WTC11 (cell line): ENCODE measurements around the gene DUXB. TPM values are rescaled to one million over a fixed set of nuclear protein-coding genes. Genes with fewer than 3 reads are reported as not detected.

Source experiments
- ATAC-seq: fragments of 200-7000 bp; cut with Tn5 transposase; 2 replicates; pipeline ENCODE4 v1.10.0; 2021; ENCODE audit warnings: mild to moderate bottlenecking, moderate library complexity
- CTCF ChIA-PET: fragments of 300-600 bp; sonication (Branson Sonifier 250); formaldehyde crosslinking; loops from one replicate; lab custom pipeline; 2021; ENCODE audit warnings: antibody characterized with exemption; lab: Charles Lee
- POLR2A ChIA-PET: fragments of 350-600 bp; sonication (Branson Sonifier 250); formaldehyde crosslinking; loops from one replicate; lab custom pipeline; 2021; ENCODE audit warnings: antibody characterized with exemption; lab: Charles Lee
- DNase-seq: peaks from one replicate; pipeline ENCODE4 v3.0.0; 2021; ENCODE audit warnings: low spot score
- H3K27ac Mint-ChIP-seq: 2 replicates; pipeline ENCODE4 v1.8.0; 2021; ENCODE audit warnings: mixed read lengths
- H3K27me3 Mint-ChIP-seq: 2 replicates; pipeline ENCODE4 v1.8.0; 2021; ENCODE audit warnings: low read depth, mild to moderate bottlenecking, moderate library complexity, mixed read lengths
- H3K36me3 Mint-ChIP-seq: 2 replicates; pipeline ENCODE4 v1.8.0; 2021; ENCODE audit warnings: mixed read lengths
- H3K4me1 Mint-ChIP-seq: 2 replicates; pipeline ENCODE4 v1.8.0; 2022; ENCODE audit warnings: mixed read lengths
- H3K4me3 Mint-ChIP-seq: 2 replicates; pipeline ENCODE4 v1.8.0; 2021; ENCODE audit warnings: mild to moderate bottlenecking, moderate library complexity, mixed read lengths
- H3K9me3 Mint-ChIP-seq: 2 replicates; pipeline ENCODE4 v1.8.0; 2021; ENCODE audit warnings: mixed read lengths
- ELF4 ChIP-seq: sonication (generic); formaldehyde crosslinking; IDR thresholded peaks from 2 replicates; pipeline ENCODE4 v1.8.1; 2022; ENCODE audit warnings: low read depth, mild to moderate bottlenecking, moderate library complexity, missing genetic modification reagents
- GTF2I ChIP-seq: fragments of 250-450 bp; sonication (Bioruptor Pico); conservative IDR thresholded peaks from 2 replicates; pipeline ENCODE4 v1.4.0; 2021; ENCODE audit warnings: mild to moderate bottlenecking
- IRF2 ChIP-seq: sonication (generic); formaldehyde crosslinking; IDR thresholded peaks from 2 replicates; pipeline ENCODE4 v1.8.0; 2022; ENCODE audit warnings: low read depth, missing genetic modification reagents, borderline replicate concordance
- NFE2L1 ChIP-seq: sonication (generic); formaldehyde crosslinking; IDR thresholded peaks from 2 replicates; pipeline ENCODE4 v1.8.1; 2023; ENCODE audit warnings: missing genetic modification reagents
- STAT6 ChIP-seq: sonication (generic); formaldehyde crosslinking; conservative IDR thresholded peaks from 2 replicates; pipeline ENCODE4 v1.8.1; 2023; ENCODE audit warnings: mild to moderate bottlenecking, low read depth, missing genetic modification reagents, moderate library complexity
- ZNF416 ChIP-seq: fragments of 250-450 bp; sonication (Bioruptor Pico); IDR thresholded peaks from 2 replicates; pipeline ENCODE4 v1.9.0; 2021; ENCODE audit warnings: mild to moderate bottlenecking, inconsistent platforms
- total RNA-seq: library from RNA; stranded (reverse); gene quantifications from 3 replicates; pipeline ENCODE4 v1.2.3, GENCODE V29; 2021
- TF ChIP-seq, protein P1 (sequence below): fragments of 250-450 bp; sonication (Bioruptor Pico); IDR thresholded peaks from 2 replicates; pipeline ENCODE4 v1.9.0; 2021; ENCODE audit warnings: moderate library complexity, mild to moderate bottlenecking, inconsistent platforms, borderline replicate concordance

DUXB gene
- total RNA-seq, 1 experiment from 2014 or later, result not detected

GRCh38 chr16:75644240-75645012 lies 56.8 kb downstream of the DUXB start:
- H3K27ac Mint-ChIP-seq, result peak overlapping the region; percentile 46
- H3K4me3 Mint-ChIP-seq, result peak overlapping the region; percentile 99
- no peak for ATAC-seq
- POLR2A ChIA-PET, result no interaction called here
- no peaks in the 10 kb centered on the region for H3K27me3 Mint-ChIP-seq
- DNase-seq, result no peak
- CTCF ChIA-PET, result no interaction called here
- H3K4me1 Mint-ChIP-seq, result peaks cover 15% of the 10 kb centered on the region
- TF ChIP-seq STAT6 (CRISPR knock-in tag) (no peak), GTF2I (no peak), IRF2 (no peak), ELF4 (CRISPR knock-in tag) (no peak), ZNF416 (CRISPR knock-in tag) (no peak), NFE2L1 (no peak)
- TF ChIP-seq, protein P1, sequence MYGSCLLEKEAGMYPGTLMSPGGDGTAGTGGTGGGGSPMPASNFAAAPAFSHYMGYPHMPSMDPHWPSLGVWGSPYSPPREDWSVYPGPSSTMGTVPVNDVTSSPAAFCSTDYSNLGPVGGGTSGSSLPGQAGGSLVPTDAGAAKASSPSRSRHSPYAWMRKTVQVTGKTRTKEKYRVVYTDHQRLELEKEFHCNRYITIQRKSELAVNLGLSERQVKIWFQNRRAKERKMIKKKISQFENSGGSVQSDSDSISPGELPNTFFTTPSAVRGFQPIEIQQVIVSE, result no peak
- no peaks in the 10 kb centered on the region for H3K9me3 Mint-ChIP-seq
- H3K36me3 Mint-ChIP-seq, result peaks cover 55% of the 10 kb centered on the region

Other genes with a start within 250 kb of the DUXB start
- gene TMEM170A, start 236.8 kb downstream of the DUXB start, total RNA-seq, result 45.6 to 53.4 TPM (median 52.0 TPM) in 3 replicates
- 20.2 to 23.2 TPM (median 23.1 TPM) in 3 replicates for gene CHST6, start 206.0 kb downstream of the DUXB start, total RNA-seq
- 0.71 to 0.89 TPM in 2 of 3 replicates, not detected in the other for gene CHST5, start 165.4 kb downstream of the DUXB start, total RNA-seq
- 9.2 to 12.0 TPM (median 10.7 TPM) in 3 replicates for gene TMEM231, start 145.2 kb downstream of the DUXB start, total RNA-seq
- 60.8 to 63.7 TPM (median 62.7 TPM) in 3 replicates for gene GABARAPL2, start 135.1 kb downstream of the DUXB start, total RNA-seq
- gene ADAT1, start 78.2 kb downstream of the DUXB start, total RNA-seq, result 45.3 to 48.1 TPM (median 46.0 TPM) in 3 replicates
- 163 to 199 TPM (median 169 TPM) in 3 replicates for gene KARS1, start 53.8 kb downstream of the DUXB start, total RNA-seq
- gene TERF2IP, start 53.7 kb downstream of the DUXB start, total RNA-seq, result 14.7 to 15.2 TPM (median 14.7 TPM) in 3 replicates
- not detected in 3 replicates for gene CPHXL2, start 24.5 kb downstream of the DUXB start, total RNA-seq
- not detected in 3 replicates for gene CPHXL, start 25.0 kb upstream of the DUXB start, total RNA-seq